GM12878 (cell line): Measurements from ENCODE around the gene PCDHB11. TPM values are rescaled to one million over a fixed set of nuclear protein-coding genes. Genes with fewer than 3 reads are reported as not detected.
"Not testable (repeated sequence)": the region's sequence is repeated elsewhere in the genome, so short reads cannot be mapped to it uniquely, and the experiment has no call there.

ENCODE experiments used
- ATAC-seq: fragments of 200-7000 bp; cut with Tn5 transposase; 3 replicates; pipeline ENCODE4 v1.9.1; 2020; ENCODE audit warnings: mild to moderate bottlenecking, moderate library complexity
- BruUV-seq: library from RNA; stranded (reverse); fragments of 400-500 nt; replicated peaks from 2 replicates; lab custom pipeline; 2021; lab: Mats Ljungman, UMichigan
- CTCF ChIA-PET: fragments of 300-600 bp; sonication (Branson Sonifier 250); formaldehyde crosslinking; extraction: SDS; loops from one replicate; lab custom pipeline; 2021; ENCODE audit warnings: inconsistent platforms; lab: Yijun Ruan, JAX
- POLR2A ChIA-PET: fragments of 350-600 bp; formaldehyde crosslinking; extraction: SDS; loops from one replicate; lab custom pipeline; 2021; ENCODE audit warnings: inconsistent platforms; lab: Charles Lee
- RAD21 ChIA-PET: fragments of 300-600 bp; sonication (Branson Sonifier 250); formaldehyde crosslinking; loops from one replicate; lab custom pipeline; 2023; ENCODE audit warnings: antibody characterized with exemption; ENCODE audit not compliant: unreplicated experiment; lab: Charles Lee
- SMC1A ChIA-PET: fragments of 300-600 bp; sonication (Branson Sonifier 250); formaldehyde crosslinking; loops from one replicate; lab custom pipeline; 2023; ENCODE audit not compliant: unreplicated experiment, uncharacterized antibody; lab: Charles Lee
- DNase-seq: peaks from one replicate; pipeline ENCODE4 v3.0.0-alpha.2; 2011; ENCODE audit warnings: low read depth, low spot score
- FAIRE-seq: peaks from 3 replicates; lab custom pipeline; 2011; peaks lifted over from hg19 to GRCh38; lab: Jason Lieb, UNC
- H2AFZ ChIP-seq: 2 replicates; pipeline ENCODE4 v1.6.0; 2011; ENCODE audit warnings: low read depth, low read length, control low read depth; ENCODE audit not compliant: control insufficient read depth
- H3K27ac ChIP-seq: 2 replicates; pipeline ENCODE4 v1.5.1; 2011; ENCODE audit warnings: control low read depth; ENCODE audit not compliant: control insufficient read depth, insufficient read depth
- H3K27me3 ChIP-seq, 2 experiments: replicated peaks in 1 of 2; 2 replicates each; pipeline versions ENCODE4 v1.6.0 to v1.6.1; 2011; ENCODE audit warnings: low read length in 1 of 2; ENCODE audit not compliant: control insufficient read depth in 2 of 2, insufficient read depth in 2 of 2
- H3K36me3 ChIP-seq, 2 experiments: 2 replicates each; pipeline ENCODE4 v1.5.1; 2011; ENCODE audit warnings: low read length in 1 of 2; ENCODE audit not compliant: control insufficient read depth in 2 of 2, insufficient read depth in 2 of 2
- H3K4me1 ChIP-seq: 2 replicates; pipeline ENCODE4 v1.6.1; 2011; ENCODE audit warnings: mild to moderate bottlenecking, low read length, moderate library complexity, mixed read lengths; ENCODE audit not compliant: control insufficient read depth, insufficient read depth
- H3K4me2 ChIP-seq: 2 replicates; pipeline ENCODE4 v1.6.0; 2011; ENCODE audit warnings: control low read depth; ENCODE audit not compliant: control insufficient read depth, insufficient read depth
- H3K4me3 ChIP-seq: fragments of 200-600 bp; sonication (generic); 2 replicates; pipeline ENCODE4 v1.5.1; 2016
- H3K79me2 ChIP-seq: 2 replicates; pipeline ENCODE4 v1.6.0; 2011; ENCODE audit warnings: low read length; ENCODE audit not compliant: control insufficient read depth, insufficient read depth
- H3K9ac ChIP-seq: 2 replicates; pipeline ENCODE4 v1.8.0; 2011; ENCODE audit warnings: low read length, control low read depth, mixed read lengths; ENCODE audit not compliant: control insufficient read depth, insufficient read depth
- H3K9me3 ChIP-seq: replicated peaks from 3 replicates; pipeline ENCODE4 v1.5.1; 2011; ENCODE audit warnings: mild to moderate bottlenecking, low read length; ENCODE audit not compliant: control insufficient read depth, insufficient read depth
- H4K20me1 ChIP-seq: 2 replicates; pipeline ENCODE4 v1.6.0; 2011; ENCODE audit not compliant: control insufficient read depth, insufficient read depth
- CBFB ChIP-seq: IDR thresholded peaks from 2 replicates; pipeline ENCODE4 v1.6.1; 2016; ENCODE audit warnings: antibody characterized with exemption, low read depth
- EED ChIP-seq: sonication (generic); IDR thresholded peaks from 2 replicates; pipeline ENCODE4 v1.6.1; 2016; ENCODE audit warnings: antibody characterized with exemption, low read depth
- EGR1 ChIP-seq, 2 experiments: IDR thresholded peaks; 1 replicate in 1 of 2; 2 replicates in 1 of 2; pipeline ENCODE4 v1.6.1; 2011 to 2012; ENCODE audit warnings: low read depth in 2 of 2, low read length in 2 of 2, borderline replicate concordance in 1 of 2, mild to moderate bottlenecking in 1 of 2, moderate library complexity in 1 of 2
- FOXK2 ChIP-seq: fragments of 450-650 bp; IDR thresholded peaks from 2 replicates; pipeline ENCODE4 v1.6.1; 2017; ENCODE audit warnings: mild to moderate bottlenecking, moderate library complexity
- FOXM1 ChIP-seq: IDR thresholded peaks from 2 replicates; pipeline ENCODE4 v1.6.1; 2012; ENCODE audit warnings: low read depth, mild to moderate bottlenecking, inconsistent platforms, low read length, moderate library complexity
- GATAD2B ChIP-seq: fragments of 450-650 bp; conservative IDR thresholded peaks from 2 replicates; pipeline ENCODE4 v1.6.1; 2017; ENCODE audit warnings: low read depth, mild to moderate bottlenecking, moderate library complexity
- HDAC6 ChIP-seq: fragments of 200-600 bp; sonication (generic); IDR thresholded peaks from one replicate; pipeline ENCODE4 v1.8.0; 2017; ENCODE audit warnings: antibody characterized with exemption; ENCODE audit not compliant: unreplicated experiment
- PML ChIP-seq: IDR thresholded peaks from 2 replicates; pipeline ENCODE4 v1.6.1; 2012; ENCODE audit warnings: low read length, inconsistent platforms
- RAD21 ChIP-seq: IDR thresholded peaks from 2 replicates; pipeline ENCODE4 v1.6.1; 2011; ENCODE audit warnings: mild to moderate bottlenecking, low read depth, low read length, moderate library complexity; ENCODE audit not compliant: insufficient read depth
- RELB ChIP-seq: fragments of 450-650 bp; IDR thresholded peaks from 2 replicates; pipeline ENCODE4 v1.6.1; 2017; ENCODE audit warnings: low read depth, mild to moderate bottlenecking, moderate library complexity
- RUNX3 ChIP-seq: IDR thresholded peaks from 2 replicates; pipeline ENCODE4 v1.6.1; 2012; ENCODE audit warnings: low read length, inconsistent platforms
- SP1 ChIP-seq: IDR thresholded peaks from one replicate; pipeline ENCODE4 v1.6.1; 2011; ENCODE audit warnings: low read depth, low read length
- YBX1 ChIP-seq: fragments of 450-650 bp; IDR thresholded peaks from 2 replicates; pipeline ENCODE4 v1.6.1; 2016; ENCODE audit warnings: antibody characterized with exemption
- ZBED1 ChIP-seq: IDR thresholded peaks from 2 replicates; pipeline ENCODE4 v1.6.1; 2016; ENCODE audit warnings: borderline replicate concordance
- ZBTB33 ChIP-seq: fragments of 450-650 bp; IDR thresholded peaks from 2 replicates; pipeline ENCODE4 v1.6.1; 2017; ENCODE audit warnings: mild to moderate bottlenecking
- ZNF24 ChIP-seq: fragments of 450-650 bp; IDR thresholded peaks from 2 replicates; pipeline ENCODE4 v1.6.1; 2017; ENCODE audit warnings: antibody characterized with exemption, mild to moderate bottlenecking
- WGBS: methylation state at CpG from one replicate; pipeline ENCODE4 v1.1.6; 2016; ENCODE audit warnings: low lambda C conversion rate; ENCODE audit not compliant: insufficient replicate concordance, insufficient coverage; ENCODE audit errors: missing lambda C conversion rate; 5-methylcytosine and 5-hydroxymethylcytosine counted together
- in situ Hi-C: fragments of 300-500 bp; cut with MboI; formaldehyde crosslinking; loops from 9 replicates; pipeline ENCODE4 v1.14.3; 2018; ENCODE audit warnings: mixed read lengths
- intact Hi-C: fragments of 100-400 bp; cut with micrococcal nuclease; formaldehyde crosslinking; loops from one replicate; pipeline ENCODE4 v1.14.2; 2022; ENCODE audit not compliant: unreplicated experiment
- polyA plus RNA-seq, 11 experiments: library from polyadenylated mRNA; depleted of rRNA in 4 of 11; unstranded in 6 of 11; stranded (reverse) in 5 of 11; fragments of >200 nt; fragmentation: Nextera tagmentation in 4 of 11; fragmentation: Illumina TruSeq in 1 of 11; extraction: Ambion mirVana in 4 of 11; extraction: Trizol in 1 of 11; gene quantifications; 1 replicate in 1 of 11; 2 replicates in 10 of 11; pipeline versions ENCODE4 v1.2.1 to v1.2.3, GENCODE V29; 2011 to 2016; ENCODE audit warnings: inconsistent platforms in 2 of 11, missing spikeins in 2 of 11, low read depth in 1 of 11
- total RNA-seq, 4 experiments: library from RNA; depleted of rRNA in 3 of 4; stranded (reverse); fragments of >200 nt in 3 of 4; fragmentation: Illumina TruSeq in 1 of 4; extraction: Trizol in 1 of 4; gene quantifications; 2 replicates each; pipeline versions ENCODE4 v1.2.1 to v1.2.3, GENCODE V29; 2013 to 2021

Gene PCDHB11
- total and polyA plus RNA-seq, 10 of the 15 experiments (the other 5 are each of a cell fraction or from before 2014, with no cell fraction given), result not detected

DNA sequence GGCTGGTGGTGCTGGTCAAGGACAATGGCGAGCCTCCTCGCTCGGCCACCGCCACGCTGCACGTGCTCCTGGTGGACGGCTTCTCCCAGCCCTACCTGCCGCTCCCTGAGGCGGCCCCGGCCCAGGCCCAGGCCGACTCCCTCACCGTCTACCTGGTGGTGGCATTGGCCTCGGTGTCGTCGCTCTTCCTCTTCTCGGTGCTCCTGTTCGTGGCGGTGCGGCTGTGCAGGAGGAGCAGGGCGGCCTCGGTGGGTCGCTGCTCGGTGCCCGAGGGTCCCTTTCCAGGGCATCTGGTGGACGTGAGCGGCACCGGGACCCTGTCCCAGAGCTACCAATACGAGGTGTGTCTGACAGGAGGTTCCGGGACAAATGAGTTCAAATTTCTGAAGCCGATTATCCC, 26.0 kb downstream of the PCDHB11 start:
- H3K27ac ChIP-seq, SMC1A ChIA-PET, H3K4me1 ChIP-seq, ATAC-seq, POLR2A ChIA-PET, RAD21 ChIA-PET, H4K20me1 ChIP-seq, DNase-seq, H3K36me3 ChIP-seq, H3K27me3 ChIP-seq, CTCF ChIA-PET, H3K9ac ChIP-seq, H2AFZ ChIP-seq, in situ Hi-C loops, H3K9me3 ChIP-seq, FAIRE-seq, H3K4me3 ChIP-seq, H3K4me2 ChIP-seq, H3K79me2 ChIP-seq, BruUV-seq, intact Hi-C loops: not testable (repeated sequence)
- WGBS, result 78% methylated on average over 12 of the region's 30 CpGs

GRCh38 chr5:141234109-141234667, 34.8 kb downstream of the PCDHB11 start:
- Histone ChIP-seq H4K20me1 (no peaks in the 10 kb centered on the region), H3K9me3 (peaks cover 2% of the 10 kb centered on the region; the same call in 1 of the 3 replicates), H2AFZ (no peak overlapping the region), H3K9ac (no peak overlapping the region), H3K27ac (no peak overlapping the region), H3K4me3 (no peak overlapping the region), H3K4me2 (no peak overlapping the region), H3K27me3 (no peaks in the 10 kb centered on the region), H3K4me1 (no peaks in the 10 kb centered on the region), H3K36me3 (no peaks in the 10 kb centered on the region), H3K79me2 (no peaks in the 10 kb centered on the region)
- WGBS, result 29% methylated on average over 15 of the region's 15 CpGs
- SMC1A ChIA-PET, result no interaction called here
- DNase-seq (no peak), FAIRE-seq (no peak), ATAC-seq (no peak)
- POLR2A ChIA-PET, result no interaction called here
- BruUV-seq, result no TSS peak
- RAD21 ChIA-PET, result no interaction called here
- CTCF ChIA-PET, result interaction anchor here (0.9 to 1.1 kb wide), 2 partner anchors 11 to 330 kb away, joined by 3 to 4 read pairs; partner anchors contain the start of gene PCDHB14
- in situ Hi-C loops (no loop called here), intact Hi-C loops (no loop called here)
- TF ChIP-seq YBX1 (no peak), RELB (no peak), EGR1 (IDR thresholded peaks at IDR 0.05; ENCODE audit: borderline replicate concordance in 1 of 2, low read depth in 2 of 2, low read length in 2 of 2) (no peak), SP1 (no peak), ZBTB33 (no peak), EED (no peak), PML (no peak), ZBED1 (no peak), FOXM1 (no peak), RAD21 (peak; percentile 38; the same call in 1 of the 2 replicates), HDAC6 (no peak), GATAD2B (no peak), CBFB (no peak), RUNX3 (peak; percentile 33; the same call in 1 of the 2 replicates), FOXK2 (no peak), ZNF24 (no peak)
